Keratinocyte (primary cell): Measurements from ENCODE around the gene C1orf87. TPM values are rescaled to one million over a fixed set of nuclear protein-coding genes. Genes with fewer than 3 reads are reported as not detected.

Experiments
- DNase-seq: peaks from one replicate; pipeline ENCODE4 v3.0.0-alpha.2; 2011; ENCODE audit warnings: low read depth, missing footprints, low spot score
- FAIRE-seq: peaks from 2 replicates; lab custom pipeline; 2011; peaks lifted over from hg19 to GRCh38; lab: Jason Lieb, UNC
- H2AFZ ChIP-seq: 2 replicates; pipeline ENCODE4 v1.6.0; 2012; ENCODE audit warnings: low read length, control low read depth, inconsistent platforms; ENCODE audit not compliant: control insufficient read depth
- H3K27ac ChIP-seq: 2 replicates; pipeline ENCODE4 v1.5.1; 2011; ENCODE audit warnings: low read length; ENCODE audit not compliant: control insufficient read depth, insufficient read depth
- H3K27me3 ChIP-seq: 3 replicates; pipeline ENCODE4 v1.6.0; 2011; ENCODE audit warnings: low read length; ENCODE audit not compliant: control insufficient read depth, insufficient read depth; ENCODE audit errors: extremely low read depth
- H3K36me3 ChIP-seq, 2 experiments: 2 replicates in 1 of 2; 3 replicates in 1 of 2; pipeline ENCODE4 v1.5.1; 2011; ENCODE audit warnings: low read length in 2 of 2, mild to moderate bottlenecking in 1 of 2; ENCODE audit not compliant: control insufficient read depth in 2 of 2, insufficient read depth in 2 of 2; ENCODE audit errors: extremely low read depth in 1 of 2
- H3K4me1 ChIP-seq: 3 replicates; pipeline ENCODE4 v1.5.1; 2011; ENCODE audit warnings: low read length; ENCODE audit not compliant: control insufficient read depth, insufficient read depth; ENCODE audit errors: extremely low read depth
- H3K4me2 ChIP-seq: 3 replicates; pipeline ENCODE4 v1.6.0; 2011; ENCODE audit warnings: low read depth, low read length; ENCODE audit not compliant: control insufficient read depth, insufficient read depth; ENCODE audit errors: extremely low read depth
- H3K4me3 ChIP-seq, 3 experiments: fragments of 200-600 bp in 1 of 3; sonication (generic) in 1 of 3; 2 replicates in 2 of 3; 3 replicates in 1 of 3; pipeline ENCODE4 v1.5.1; 2011 to 2016; ENCODE audit warnings: low read length in 3 of 3, mild to moderate bottlenecking in 3 of 3, control low read depth in 2 of 3, inconsistent platforms in 1 of 3, low read depth in 1 of 3, mixed read lengths in 1 of 3, mixed run types in 1 of 3, moderate library complexity in 1 of 3; ENCODE audit not compliant: control insufficient read depth in 2 of 3, insufficient read depth in 2 of 3; ENCODE audit errors: extremely low read depth in 1 of 3
- H3K79me2 ChIP-seq: 2 replicates; pipeline ENCODE4 v1.6.0; 2012; ENCODE audit warnings: low read length; ENCODE audit not compliant: control insufficient read depth, insufficient read depth
- H3K9ac ChIP-seq: 3 replicates; pipeline ENCODE4 v1.6.0; 2011; ENCODE audit warnings: low read length; ENCODE audit not compliant: control insufficient read depth, insufficient read depth; ENCODE audit errors: extremely low read depth
- H3K9me1 ChIP-seq: 3 replicates; pipeline ENCODE4 v1.6.0; 2011; ENCODE audit warnings: low read length; ENCODE audit not compliant: control insufficient read depth, insufficient read depth; ENCODE audit errors: extremely low read depth
- H3K9me3 ChIP-seq: 2 replicates; pipeline ENCODE4 v1.5.1; 2012; ENCODE audit warnings: low read depth, low read length; ENCODE audit not compliant: control insufficient read depth
- H4K20me1 ChIP-seq: 3 replicates; pipeline ENCODE4 v1.6.0; 2011; ENCODE audit warnings: low read length; ENCODE audit not compliant: control insufficient read depth, insufficient read depth; ENCODE audit errors: extremely low read depth
- CTCF ChIP-seq, 3 experiments: IDR thresholded peaks in 1 of 3; conservative IDR thresholded peaks in 1 of 3; optimal IDR thresholded peaks in 1 of 3; 2 replicates in 2 of 3; 3 replicates in 1 of 3; pipeline versions ENCODE3 to v1.5.1; 2011; ENCODE audit warnings: low read length in 3 of 3, mild to moderate bottlenecking in 3 of 3, moderate library complexity in 2 of 3, control low read depth in 1 of 3, inconsistent platforms in 1 of 3; ENCODE audit not compliant: insufficient read depth in 2 of 3; ENCODE audit errors: extremely low read depth in 1 of 3
- EZH2 ChIP-seq: IDR thresholded peaks from one replicate; pipeline ENCODE4 v1.6.1; 2012; ENCODE audit warnings: inconsistent platforms, mild to moderate bottlenecking, low read length, moderate library complexity
- dilution Hi-C: fragments of 300-500 bp; cut with MboI; formaldehyde crosslinking; loops from one replicate; pipeline ENCODE4 v1.7.0; 2020; ENCODE audit warnings: low sequenced_read_pairs; ENCODE audit not compliant: extremely low pct_ligation_motif_present
- polyA plus RNA-seq, 5 experiments: library from polyadenylated mRNA; depleted of rRNA in 3 of 5; stranded (reverse) in 3 of 5; stranded (forward) in 1 of 5; unstranded in 1 of 5; fragments of >200 nt; gene quantifications; 1 replicate in 1 of 5; 2 replicates in 3 of 5; 3 replicates in 1 of 5; pipeline versions ENCODE4 v1.2.1 to v1.2.3, GENCODE V29; 2011 to 2012; ENCODE audit warnings: missing spikeins in 2 of 5, low read depth in 1 of 5, low replicate concordance in 1 of 5

Gene C1orf87
- polyA plus RNA-seq, 1 donor (not counting 4 experiments of a cell fraction or from before 2014, with no cell fraction given): not detected

GRCh38 chr1:59985911-59986515, 87.6 kb downstream of the C1orf87 start:
- H3K4me2 ChIP-seq: no peak overlapping the region
- no peak overlapping the region for H3K27ac ChIP-seq
- no peak for FAIRE-seq

DNA sequence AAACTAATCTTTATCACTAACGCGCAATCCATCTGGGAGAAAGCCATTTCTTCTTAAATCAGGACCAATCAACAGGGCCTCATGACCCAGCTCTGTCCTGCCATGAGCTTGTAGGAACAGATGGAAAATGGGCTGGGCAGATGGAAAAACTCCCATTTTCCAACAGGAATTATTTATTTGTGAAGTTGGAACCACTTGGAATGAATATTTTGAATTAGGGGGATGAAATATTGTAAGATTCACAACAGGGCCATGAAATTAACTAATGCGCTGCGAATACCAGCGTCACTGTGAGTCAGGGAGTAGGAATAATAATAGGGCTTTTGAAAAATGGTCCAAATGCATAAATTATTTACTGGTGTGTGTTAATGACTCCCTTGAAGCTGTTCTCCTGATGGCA, 93.9 kb downstream of the C1orf87 start:
- no peaks in the 10 kb centered on the region for H4K20me1 ChIP-seq
- dilution Hi-C loops: no loop called here
- TF ChIP-seq EZH2 (no peak), CTCF (optimal IDR thresholded peaks at IDR 0.05 in 1 of 3, IDR thresholded peaks at IDR 0.05 in 1 of 3, conservative IDR thresholded peaks at IDR 0.05 in 1 of 3; ENCODE audit: extremely low read depth in 1 of 3, insufficient read depth in 2 of 3, low read length in 3 of 3) (no peak)
- no peak overlapping the region for H3K4me3 ChIP-seq
- H3K27me3 ChIP-seq: no peaks in the 10 kb centered on the region
- H3K79me2 ChIP-seq: no peaks in the 10 kb centered on the region
- DNase-seq: no peak
- no peak overlapping the region for H3K4me2 ChIP-seq
- H3K27ac ChIP-seq: no peak overlapping the region
- no peak overlapping the region for H3K9ac ChIP-seq
- H3K9me3 ChIP-seq: no peaks in the 10 kb centered on the region
- no peak for FAIRE-seq
- H3K36me3 ChIP-seq: no peaks in the 10 kb centered on the region
- H2AFZ ChIP-seq: no peak overlapping the region
- H3K9me1 ChIP-seq: no peaks in the 10 kb centered on the region
- no peaks in the 10 kb centered on the region for H3K4me1 ChIP-seq

More at GRCh38 chr1:59985911-59986515, 87.6 kb downstream of the C1orf87 start:
- H3K9me1 ChIP-seq: no peaks in the 10 kb centered on the region
- no peak for DNase-seq
- H3K36me3 ChIP-seq: no peaks in the 10 kb centered on the region
- TF ChIP-seq CTCF (optimal IDR thresholded peaks at IDR 0.05 in 1 of 3, IDR thresholded peaks at IDR 0.05 in 1 of 3, conservative IDR thresholded peaks at IDR 0.05 in 1 of 3; ENCODE audit: extremely low read depth in 1 of 3, insufficient read depth in 2 of 3, low read length in 3 of 3) (no peak), EZH2 (no peak)
- H3K27me3 ChIP-seq: no peaks in the 10 kb centered on the region
- H3K4me1 ChIP-seq: no peaks in the 10 kb centered on the region
- dilution Hi-C loops: no loop called here
- no peak overlapping the region for H3K9ac ChIP-seq
- no peaks in the 10 kb centered on the region for H4K20me1 ChIP-seq
- H3K9me3 ChIP-seq: no peaks in the 10 kb centered on the region
- H3K4me3 ChIP-seq: no peak overlapping the region
- no peaks in the 10 kb centered on the region for H3K79me2 ChIP-seq
- H2AFZ ChIP-seq: no peak overlapping the region
